ENCODE measurements around the gene TMEM267.

TMEM267 gene

GRCh38 chr5:43491326-43491725, 7.7 kb upstream of the TMEM267 start:
- Mint-ChIP-seq H3K27me3 (ENCODE audit: low read depth) (no peaks in the 10 kb centered on the region), H3K4me3 (no peak overlapping the region), H3K9me3 (no peaks in the 10 kb centered on the region), H3K4me1 (no peaks in the 10 kb centered on the region), H3K36me3 (ENCODE audit: low read depth) (no peaks in the 10 kb centered on the region), H3K27ac (no peak overlapping the region)
- TF ChIP-seq CTCF (IDR thresholded peaks at IDR 0.05; ENCODE audit: unreplicated experiment in 3 of 3) = no peak

- Mint-ChIP-seq H3K4me3 (no peak overlapping the region), H3K36me3 (ENCODE audit: low read depth) (no peaks in the 10 kb centered on the region), H3K4me1 (peaks cover 17% of the 10 kb centered on the region), H3K27me3 (ENCODE audit: low read depth) (no peaks in the 10 kb centered on the region), H3K9me3 (no peaks in the 10 kb centered on the region), H3K27ac (no peak overlapping the region)
- no peak for TF ChIP-seq CTCF (IDR thresholded peaks at IDR 0.05; ENCODE audit: unreplicated experiment in 3 of 3)
Measured at GRCh38 chr5:43486353-43486752, 2.7 kb upstream of the TMEM267 start.

- Mint-ChIP-seq H3K36me3 (ENCODE audit: low read depth) (no peaks in the 10 kb centered on the region), H3K4me1 (peaks cover 17% of the 10 kb centered on the region), H3K9me3 (no peaks in the 10 kb centered on the region), H3K27me3 (ENCODE audit: low read depth) (no peaks in the 10 kb centered on the region), H3K27ac (peak overlapping the region; percentile 70 to 74 (median 72)), H3K4me3 (peak overlapping the region; percentile 51 to 77 (median 54))
- no peak for TF ChIP-seq CTCF (IDR thresholded peaks at IDR 0.05; ENCODE audit: unreplicated experiment in 3 of 3)
Measured at GRCh38 chr5:43485406-43485805, 1.7 kb upstream of the TMEM267 start.

GRCh38 chr5:43484106-43484849, 613 bp upstream of the TMEM267 start:
- Mint-ChIP-seq H3K27me3 (ENCODE audit: low read depth) (no peaks in the 10 kb centered on the region), H3K36me3 (ENCODE audit: low read depth) (no peaks in the 10 kb centered on the region), H3K4me1 (peaks cover 17% of the 10 kb centered on the region), H3K4me3 (peak overlapping the region; percentile 97 to 99 (median 98)), H3K27ac (peak overlapping the region; percentile 99), H3K9me3 (no peaks in the 10 kb centered on the region)
- peak; percentile 75 to 79 (median 79) for TF ChIP-seq CTCF (IDR thresholded peaks at IDR 0.05; ENCODE audit: unreplicated experiment in 3 of 3)

GRCh38 chr5:43482490-43483297, 971 bp downstream of the TMEM267 start:
- Mint-ChIP-seq H3K4me3 (peak overlapping the region; percentile 97 to 99 (median 98)), H3K9me3 (no peaks in the 10 kb centered on the region), H3K4me1 (peaks cover 17% of the 10 kb centered on the region), H3K36me3 (ENCODE audit: low read depth) (no peaks in the 10 kb centered on the region), H3K27ac (peak overlapping the region; percentile 99), H3K27me3 (ENCODE audit: low read depth) (no peaks in the 10 kb centered on the region)
- TF ChIP-seq CTCF (IDR thresholded peaks at IDR 0.05; ENCODE audit: unreplicated experiment in 3 of 3) = no peak
